HG02970 (cell line): ENCODE results near the gene RGS14.

Experiments used
- ATAC-seq: cut with Tn5 transposase; IDR thresholded peaks from one replicate; pipeline ENCODE4 v1.9.1; 2021; ENCODE audit warnings: mild to moderate bottlenecking, moderate library complexity, moderate number of reproducible peaks; ENCODE audit not compliant: unreplicated experiment, low FRiP score

Gene RGS14

GRCh38 chr5:177357459-177358351, at the start of gene RGS14:
Gene RGS14, plus strand, starts transcription at chr5:177357924. Its CDS starts 101 bp downstream, at chr5:177358025.
- peak; percentile 61 for ATAC-seq

- ATAC-seq, result no peak
Observed at GRCh38 chr5:177308740-177309139, 49.0 kb upstream of the RGS14 start.

DNA sequence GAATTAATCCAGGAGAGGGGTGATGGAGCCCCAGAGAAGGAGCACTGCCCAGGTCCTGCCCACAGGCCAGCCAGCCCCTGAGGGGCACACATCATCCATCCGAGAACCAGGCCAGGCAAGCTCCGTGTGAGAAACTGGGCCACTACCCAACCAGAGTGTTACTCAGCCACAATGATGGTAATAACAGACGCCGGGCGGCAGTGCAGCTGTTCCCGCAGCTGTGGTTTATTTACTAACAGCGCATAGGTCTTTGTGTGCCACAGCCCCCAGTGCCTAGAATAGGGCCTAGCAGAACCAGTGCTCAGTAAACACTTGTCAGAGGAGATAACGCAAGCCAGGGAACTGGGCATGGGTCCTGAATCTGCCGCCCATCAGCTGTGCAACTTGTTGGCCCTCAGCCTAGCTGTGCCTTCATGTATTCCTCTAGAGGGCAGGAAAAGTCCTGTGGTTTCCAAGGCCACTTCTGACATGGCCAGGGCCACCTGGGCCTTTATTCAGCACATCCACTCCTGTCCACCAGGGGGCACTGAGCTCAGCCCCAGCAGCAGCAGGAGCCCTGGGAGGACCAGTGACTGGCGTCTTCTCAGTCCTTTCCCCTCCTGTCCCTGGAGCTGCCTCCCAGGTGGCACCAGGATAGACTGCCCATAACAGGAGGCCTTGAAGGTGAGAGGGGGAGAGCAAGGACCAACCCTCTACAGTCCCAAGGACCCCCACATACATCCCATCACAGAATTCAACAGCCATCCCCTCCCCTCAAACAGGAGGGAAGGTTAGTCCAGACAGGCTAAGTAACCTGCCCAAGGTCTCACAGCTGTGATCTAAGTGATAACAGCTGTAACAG, 48.2 kb upstream of the RGS14 start:
- no peak for ATAC-seq

DNA sequence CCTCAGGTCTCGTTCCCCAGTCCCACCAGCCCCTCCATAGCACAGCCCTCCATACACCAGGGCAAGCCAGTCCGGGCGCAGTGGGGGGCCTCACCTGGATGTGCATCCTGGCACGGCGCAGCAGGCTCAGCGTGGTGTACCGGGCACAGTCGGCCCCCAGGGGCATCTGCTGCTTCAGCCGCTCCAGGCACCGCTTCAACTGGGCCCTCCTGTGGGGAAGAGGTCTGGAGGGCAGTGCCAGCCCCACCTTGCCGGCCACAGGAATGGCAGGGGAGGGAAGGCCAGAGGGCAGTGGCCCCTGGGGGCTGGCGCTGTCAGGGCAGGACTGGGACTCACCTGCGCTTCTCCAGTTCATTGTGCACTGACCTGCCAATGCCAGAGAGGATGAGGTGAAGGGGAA, 47.4 kb upstream of the RGS14 start:
- ATAC-seq, result no peak

DNA sequence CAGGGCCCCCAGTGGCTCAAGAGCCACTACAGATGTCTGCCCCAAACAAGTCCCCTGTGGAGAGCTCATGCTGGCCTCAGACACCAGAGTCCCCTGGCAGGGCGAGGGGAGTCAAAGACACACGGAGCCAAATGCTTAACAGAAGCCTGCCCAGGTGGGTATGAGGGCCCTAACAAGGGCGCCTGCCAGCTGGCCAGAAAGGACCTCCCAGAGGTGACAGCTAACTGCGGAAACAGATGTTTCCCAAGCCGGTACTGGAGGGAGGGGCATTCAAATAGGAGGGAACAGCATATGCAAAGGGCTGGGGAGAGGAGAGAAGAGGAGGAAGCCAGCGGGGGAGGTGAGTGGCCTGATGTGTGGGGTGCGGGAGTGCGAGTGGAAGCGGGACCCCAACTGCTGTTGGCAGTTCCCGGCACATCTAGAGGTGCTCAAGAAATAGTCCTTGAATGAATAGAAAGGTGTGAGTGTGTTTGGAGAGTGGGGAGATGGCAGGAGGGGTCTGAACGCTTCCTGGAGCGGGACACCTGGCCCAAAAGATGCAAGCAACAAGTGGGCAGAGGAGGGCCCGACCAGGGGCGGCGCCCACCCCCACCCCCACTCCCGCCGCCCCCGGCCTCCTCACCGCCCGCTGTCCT, 46.9 kb upstream of the RGS14 start:
- ATAC-seq, result no peak

DNA sequence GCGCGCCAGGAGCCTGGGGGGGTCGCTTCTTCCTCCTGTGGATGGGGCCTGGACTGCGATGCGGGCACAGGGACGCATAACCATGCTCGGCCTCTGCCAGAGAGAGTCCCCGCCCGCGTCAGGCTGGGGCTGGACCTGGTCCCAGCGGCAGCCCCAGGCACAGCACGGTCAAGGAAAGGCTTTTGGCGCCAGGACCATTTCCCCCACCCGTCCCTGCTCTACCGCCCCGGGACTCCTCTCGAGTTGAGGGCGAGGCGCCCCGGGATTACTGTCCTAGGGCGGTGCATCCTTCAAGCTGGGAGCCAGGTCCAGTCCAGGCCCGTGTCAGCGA, 46.4 kb upstream of the RGS14 start:
- ATAC-seq, result no peak

GRCh38 chr5:177311723-177312648, 45.7 kb upstream of the RGS14 start, which contains the start of gene MXD3:
Gene MXD3, minus strand, starts transcription at chr5:177311898. Its CDS starts 68 bp downstream, at chr5:177311830.
- peak; percentile 80 for ATAC-seq

GRCh38 chr5:177312649-177313181, 45.0 kb upstream of the RGS14 start:
- peak; percentile 11 for ATAC-seq

- ATAC-seq, result no peak
Observed at GRCh38 chr5:177313561-177314259, 44.0 kb upstream of the RGS14 start.

- ATAC-seq, result no peak
Observed at GRCh38 chr5:177314376-177315342, 43.1 kb upstream of the RGS14 start.

DNA sequence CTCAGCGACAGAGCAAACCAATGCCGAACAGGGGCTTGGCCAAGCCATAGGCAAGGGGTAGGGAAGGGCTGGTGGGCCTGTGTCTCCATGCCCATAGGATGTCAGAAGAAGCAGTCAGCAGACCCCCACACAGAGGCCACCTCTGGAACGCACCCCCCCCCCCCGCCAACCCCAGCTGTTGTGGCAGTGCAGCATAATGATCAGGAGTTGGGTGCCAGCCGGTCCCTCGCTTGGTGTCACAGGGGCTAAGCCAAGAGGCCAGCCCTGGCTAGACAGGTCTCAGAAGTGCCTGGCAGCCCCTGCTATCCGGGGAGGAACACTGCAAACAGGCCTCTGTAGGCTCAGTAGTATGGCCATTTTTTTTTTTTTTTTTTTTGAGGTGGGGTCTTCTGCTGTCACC, 42.3 kb upstream of the RGS14 start:
- ATAC-seq, result no peak

- ATAC-seq, result no peak
Observed at GRCh38 chr5:177316005-177316404, 41.7 kb upstream of the RGS14 start.

DNA sequence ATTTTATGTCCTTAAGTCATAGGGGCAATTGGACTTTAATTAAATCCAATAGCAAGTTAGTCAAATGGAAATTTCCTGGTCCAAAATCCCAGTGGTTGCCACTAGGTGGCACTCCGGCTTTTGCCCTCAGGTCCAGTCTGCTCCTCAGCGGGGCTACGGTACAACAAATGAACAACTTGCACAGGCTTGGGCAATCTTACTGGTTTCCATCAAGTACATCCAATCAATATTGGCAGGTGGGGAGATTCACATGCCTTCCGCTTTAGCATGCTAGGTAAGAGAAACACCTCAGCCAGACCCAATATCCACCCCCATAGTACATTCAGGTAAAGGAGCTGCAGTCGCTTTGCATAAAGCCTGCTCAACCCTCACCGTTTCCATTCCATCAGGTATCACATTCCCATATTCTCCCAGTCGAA, 39.8 kb upstream of the RGS14 start:
- no peak for ATAC-seq

- ATAC-seq, result no peak
Observed at GRCh38 chr5:177319913-177320588, 37.7 kb upstream of the RGS14 start.

DNA sequence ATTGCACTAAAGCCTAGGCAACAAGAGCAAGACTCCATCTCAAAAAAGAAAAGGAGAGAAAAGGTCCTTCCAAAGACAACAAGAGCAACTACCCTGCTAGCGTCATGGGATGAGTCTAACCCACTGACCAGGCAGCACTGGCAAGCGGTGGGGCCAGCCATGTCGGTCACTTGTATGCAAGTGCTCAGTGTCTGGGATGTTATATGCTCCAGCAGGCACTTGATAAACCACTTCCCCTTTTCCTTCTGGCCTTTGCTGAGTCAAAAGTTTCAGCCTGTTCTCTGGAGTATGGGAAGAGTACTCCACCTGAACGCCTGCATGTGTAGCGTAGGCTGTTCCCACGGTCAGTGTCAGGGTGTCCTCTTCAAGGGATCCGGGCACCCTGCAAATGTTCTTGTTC, 36.8 kb upstream of the RGS14 start:
- no peak for ATAC-seq

GRCh38 chr5:177325868-177326381, 31.8 kb upstream of the RGS14 start:
- no peak for ATAC-seq
